Measurements from ENCODE around the gene PJA1.
A peak's percentile ranks its signal among the peaks of the same experiment; 100 is the strongest.

PJA1 gene

GRCh38 chrX:69165087-69165651 lies at the start of gene PJA1:
Gene PJA1, minus strand, starts transcription at chrX:69165453. Its CDS starts 2,380 bp downstream, at chrX:69163073.
- DNase-seq, result peak; percentile 85

- DNase-seq, result no peak
These were observed 49.2 kb upstream of the PJA1 start for GRCh38 chrX:69214463-69214862.

DNA sequence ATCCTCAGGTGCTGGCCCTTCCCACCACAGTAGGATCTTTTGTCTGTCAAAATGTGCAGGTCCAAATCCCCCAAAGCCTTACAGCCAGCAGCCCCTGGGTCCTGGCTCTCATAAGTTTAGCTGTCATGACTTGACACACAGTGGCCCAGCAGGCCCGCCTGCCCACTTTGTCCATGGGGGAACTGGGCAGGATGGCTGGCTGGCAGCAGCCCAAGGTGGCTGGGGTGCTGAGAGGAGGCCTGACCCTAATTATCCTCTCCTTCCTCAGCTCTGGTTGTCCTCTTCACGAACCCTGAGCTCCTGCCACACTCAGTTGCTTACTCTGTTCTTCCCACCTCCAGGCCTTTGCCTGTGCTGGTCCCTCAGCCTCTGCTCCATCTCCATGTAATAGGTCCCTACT lies 46.4 kb upstream of the PJA1 start:
- DNase-seq, result no peak

- no peak for DNase-seq
These were observed 45.3 kb upstream of the PJA1 start for GRCh38 chrX:69210581-69210980.

- DNase-seq, result no peak
These were observed 42.0 kb upstream of the PJA1 start for GRCh38 chrX:69207216-69207615.

GRCh38 chrX:69203638-69204037 lies 38.4 kb upstream of the PJA1 start:
- no peak for DNase-seq

DNA sequence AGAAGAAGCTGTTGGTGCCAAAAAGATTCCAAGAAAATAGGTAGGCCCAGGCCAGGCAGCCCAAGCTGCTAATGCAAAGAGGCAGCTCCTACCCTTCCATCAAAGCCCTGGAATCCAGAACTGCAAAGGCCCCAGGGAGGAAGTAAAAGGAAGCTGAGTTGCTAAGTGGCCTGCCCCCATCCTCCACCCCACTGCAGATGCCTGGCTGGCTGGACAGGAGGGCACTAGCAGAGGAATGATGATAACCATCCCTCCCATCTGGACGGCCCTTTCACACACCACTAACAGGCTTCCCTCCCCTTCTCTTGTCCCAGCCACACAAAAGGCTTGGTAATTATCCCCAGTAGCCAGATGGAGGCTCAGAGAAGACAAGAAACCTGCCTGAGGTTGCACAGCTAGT lies 32.4 kb upstream of the PJA1 start:
- peak; percentile 28 for DNase-seq

DNA sequence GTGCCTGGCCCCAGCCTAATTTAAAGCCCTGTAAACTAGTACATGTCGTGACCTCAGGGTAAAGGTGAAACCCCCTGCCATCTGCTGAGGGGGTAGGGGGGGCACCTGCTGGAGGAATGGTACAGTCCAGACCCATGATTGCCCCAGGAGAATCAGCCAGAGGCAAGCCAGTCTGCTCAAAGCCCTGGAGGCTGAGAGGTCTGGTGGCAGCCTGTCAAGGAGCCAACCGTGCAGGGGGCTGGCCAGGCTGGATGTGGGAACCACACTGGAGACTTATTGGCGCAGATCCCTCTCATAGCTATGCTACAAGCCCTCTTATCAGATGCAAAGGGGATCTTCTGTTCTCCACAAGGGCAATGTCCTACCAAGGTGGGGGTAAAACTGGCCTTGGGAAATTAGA lies 31.4 kb upstream of the PJA1 start:
- DNase-seq, result no peak

- no peak for DNase-seq
These were observed 30.6 kb upstream of the PJA1 start for GRCh38 chrX:69195810-69196209.

- no peak for DNase-seq
These were observed 29.9 kb upstream of the PJA1 start for GRCh38 chrX:69195192-69195591.

DNA sequence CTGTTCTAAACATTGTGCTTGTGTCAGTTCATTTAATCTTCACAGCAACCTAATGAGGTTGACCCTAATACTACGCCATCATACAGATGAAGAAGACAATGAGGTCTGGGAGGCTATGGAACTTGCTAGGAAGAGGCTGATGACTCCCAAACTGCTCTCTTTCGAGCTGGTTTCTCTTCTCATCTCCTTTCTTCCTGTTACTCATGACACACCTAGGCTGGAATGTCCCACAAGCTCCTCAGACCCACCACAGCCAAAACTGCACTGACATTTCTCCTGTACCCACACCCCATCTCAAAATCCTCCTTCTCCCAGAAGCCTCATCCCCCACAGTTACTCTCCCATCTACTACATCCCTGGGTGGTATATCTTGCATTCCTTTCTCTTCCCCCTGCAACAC lies 27.4 kb upstream of the PJA1 start:
- DNase-seq, result no peak

GRCh38 chrX:69189576-69190371 lies 24.5 kb upstream of the PJA1 start:
- no peak for DNase-seq

DNA sequence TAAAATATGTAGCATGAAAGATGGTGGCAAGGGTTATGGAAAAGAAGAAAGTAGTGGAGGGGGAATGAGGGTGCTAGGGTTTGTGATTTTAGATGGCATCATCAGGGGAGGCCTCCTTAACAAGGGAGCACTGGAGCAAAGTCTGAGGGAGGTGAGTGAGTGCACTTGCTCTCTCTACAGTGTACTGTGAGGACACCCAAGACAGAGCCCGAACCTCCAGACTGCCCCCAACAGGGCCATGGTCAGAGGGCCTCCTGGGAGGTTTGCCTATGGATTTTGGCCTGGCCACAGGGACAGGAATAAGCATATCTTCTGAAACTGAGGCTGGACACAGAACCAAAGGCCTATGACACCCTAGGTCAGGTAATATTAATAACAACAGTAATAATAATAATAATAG lies 21.4 kb upstream of the PJA1 start:
- no peak for DNase-seq

GRCh38 chrX:69185886-69186285 lies 20.6 kb upstream of the PJA1 start:
- no peak for DNase-seq

GRCh38 chrX:69185141-69185540 lies 19.9 kb upstream of the PJA1 start:
- DNase-seq, result no peak

DNA sequence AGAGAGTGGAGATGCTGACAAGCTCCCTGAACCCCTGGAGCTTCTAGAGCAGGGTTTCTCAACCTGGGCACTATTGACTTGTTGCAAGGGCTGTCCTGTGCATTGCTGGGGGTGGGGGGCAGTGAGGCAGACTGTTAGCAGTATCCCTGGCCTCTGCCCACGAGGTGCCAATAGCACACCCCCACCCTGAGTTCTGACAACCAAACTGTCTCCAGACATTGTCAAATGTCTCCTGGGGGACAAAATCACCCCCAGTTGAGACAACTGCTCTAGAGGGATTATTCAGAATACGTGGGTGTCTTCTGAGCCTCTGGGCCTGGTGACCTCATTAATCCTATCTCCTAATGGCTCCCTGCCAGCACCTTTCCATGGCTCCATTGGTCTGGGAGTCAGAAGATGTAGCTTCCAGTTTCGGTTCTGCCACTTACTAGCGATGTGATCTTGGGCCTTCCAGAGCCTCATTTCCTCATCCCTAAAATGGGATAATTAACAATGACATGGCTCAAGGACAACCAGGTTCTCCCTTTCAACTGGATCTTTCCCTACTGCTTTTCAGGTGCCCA lies 17.6 kb upstream of the PJA1 start:
- DNase-seq, result no peak

- peak; percentile 94 for DNase-seq
These were observed 14.2 kb upstream of the PJA1 start for GRCh38 chrX:69179380-69179911.

- peak; percentile 2 for DNase-seq
These were observed 13.3 kb upstream of the PJA1 start for GRCh38 chrX:69178592-69178991.

DNA sequence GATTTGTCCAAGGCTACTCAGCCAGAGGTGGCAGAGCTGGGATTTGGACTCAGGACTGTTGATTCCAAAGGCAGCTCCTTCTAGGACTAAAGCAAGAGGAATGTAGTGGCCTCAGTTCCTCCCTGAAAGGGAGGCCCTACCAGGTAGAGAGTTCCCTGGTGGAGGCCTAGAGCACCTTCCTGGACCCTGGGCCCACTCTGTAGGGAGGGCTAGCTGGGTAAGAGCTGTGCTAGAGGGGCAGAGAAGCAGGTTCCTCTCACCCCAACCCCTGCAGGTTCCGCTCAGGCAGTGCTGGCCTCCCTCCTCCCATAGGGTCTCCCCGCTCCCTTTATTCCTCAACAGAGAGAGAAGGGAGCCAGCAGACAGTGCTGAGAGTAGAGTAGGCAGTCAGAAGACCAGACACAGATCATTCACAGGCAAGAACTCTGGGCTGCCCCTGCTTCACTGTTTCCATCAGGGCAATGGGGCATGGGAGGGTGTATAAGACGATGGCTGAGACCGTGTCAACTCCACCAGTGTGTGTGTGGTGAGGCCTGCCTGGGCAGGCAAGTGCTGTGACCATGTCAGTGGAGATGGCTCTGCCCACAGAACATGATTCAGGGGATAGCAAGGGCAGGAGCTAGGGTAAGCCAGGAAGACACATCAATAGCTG lies 12.4 kb upstream of the PJA1 start:
- no peak for DNase-seq

- no peak for DNase-seq
These were observed 10.8 kb upstream of the PJA1 start for GRCh38 chrX:69176053-69176452.

- DNase-seq, result no peak
These were observed 8.7 kb upstream of the PJA1 start for GRCh38 chrX:69173906-69174305.

GRCh38 chrX:69172937-69173336 lies 7.7 kb upstream of the PJA1 start:
- no peak for DNase-seq

- no peak for DNase-seq
These were observed 5.1 kb upstream of the PJA1 start for GRCh38 chrX:69170319-69170718.
